GM19395 (cell line): Measurements from ENCODE around the gene VPS41.

Experiments
- ATAC-seq: cut with Tn5 transposase; IDR thresholded peaks from one replicate; pipeline ENCODE4 v1.9.1; 2021; ENCODE audit warnings: mild to moderate bottlenecking, moderate library complexity; ENCODE audit not compliant: unreplicated experiment

The VPS41 gene

GRCh38 chr7:38744746-38745145, 164.2 kb downstream of the VPS41 start:
- no peak for ATAC-seq

DNA sequence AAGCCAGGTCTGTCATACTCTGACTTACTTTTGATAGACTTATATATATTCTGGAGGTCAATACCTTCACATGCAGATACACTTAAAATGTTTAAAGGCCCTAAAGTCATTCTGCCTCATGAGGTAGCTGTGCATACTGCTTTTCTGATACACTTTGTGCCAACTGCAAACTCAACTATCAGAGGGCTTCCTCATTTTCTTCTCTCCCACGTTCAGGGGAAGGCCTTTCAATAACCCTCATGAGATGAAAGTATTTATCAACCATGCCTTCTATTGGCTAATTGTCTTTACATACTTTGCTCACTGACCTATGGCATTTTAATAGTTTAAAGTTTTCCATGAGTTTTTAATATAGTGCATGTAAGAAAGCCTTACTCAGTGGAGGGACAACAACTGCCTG, 165.1 kb downstream of the VPS41 start:
- no peak for ATAC-seq

- no peak for ATAC-seq
Measured at GRCh38 chr7:38740041-38740440, 168.9 kb downstream of the VPS41 start.

DNA sequence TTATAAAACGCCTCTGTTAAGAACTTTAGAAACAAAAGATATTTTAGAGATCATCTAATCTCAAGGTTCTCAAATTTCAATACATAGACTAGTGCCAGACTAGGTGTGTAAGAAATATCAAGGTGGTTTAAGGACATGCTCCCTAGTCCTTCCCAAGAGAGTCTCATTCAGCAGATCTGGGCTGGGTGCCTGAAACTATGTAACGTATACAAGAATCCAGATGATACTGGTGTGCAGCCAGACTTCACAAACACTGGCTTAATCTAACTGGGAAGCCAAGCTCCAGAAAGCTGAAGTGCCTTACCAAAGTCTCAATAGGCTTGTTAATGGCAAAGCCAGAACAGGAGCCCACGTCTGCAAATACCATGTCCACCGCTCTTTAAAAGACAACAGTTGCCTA, 172.9 kb downstream of the VPS41 start:
- ATAC-seq, result no peak

DNA sequence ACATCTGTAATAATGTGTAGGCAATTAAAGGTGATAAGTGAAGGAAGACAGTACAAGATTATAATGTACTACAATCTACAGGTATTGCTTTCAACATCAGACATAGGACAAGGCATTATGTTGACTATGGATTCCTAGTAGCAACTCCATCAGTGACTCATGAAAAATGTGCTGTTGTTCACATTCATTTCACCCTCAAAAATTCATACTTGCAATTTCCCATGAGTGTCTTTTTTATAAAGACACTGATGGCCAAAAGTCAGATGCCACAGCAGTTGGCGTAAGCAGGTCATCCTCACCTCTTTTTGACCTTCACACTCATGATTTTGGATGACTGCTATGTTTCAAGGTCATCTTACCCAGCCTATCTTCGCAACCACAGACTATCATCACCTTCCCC, 177.8 kb downstream of the VPS41 start:
- no peak for ATAC-seq

DNA sequence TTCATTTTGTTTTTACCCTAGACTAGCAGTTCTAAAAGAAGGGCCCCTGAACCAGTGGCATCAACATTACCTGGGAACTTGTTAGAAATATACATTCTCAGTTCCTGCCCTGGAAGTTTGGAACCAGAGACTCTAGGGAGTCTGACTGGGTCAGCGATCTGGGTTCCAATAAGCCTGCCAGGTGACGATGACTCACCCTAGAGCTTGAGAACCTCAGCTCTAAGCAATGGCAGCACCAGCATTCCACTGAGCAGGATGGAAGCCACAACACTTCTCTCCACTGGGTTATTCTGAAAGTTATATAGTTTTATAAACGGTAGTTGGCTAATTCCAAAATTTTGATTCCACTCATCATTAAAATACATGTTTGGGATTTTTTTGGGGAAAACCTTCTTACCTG, 180.8 kb downstream of the VPS41 start:
- ATAC-seq, result no peak

- ATAC-seq, result no peak
Measured at GRCh38 chr7:38727184-38727940, 181.6 kb downstream of the VPS41 start.

- no peak for ATAC-seq
Measured at GRCh38 chr7:38723327-38723726, 185.7 kb downstream of the VPS41 start.

- no peak for ATAC-seq
Measured at GRCh38 chr7:38716397-38716796, 192.6 kb downstream of the VPS41 start.

DNA sequence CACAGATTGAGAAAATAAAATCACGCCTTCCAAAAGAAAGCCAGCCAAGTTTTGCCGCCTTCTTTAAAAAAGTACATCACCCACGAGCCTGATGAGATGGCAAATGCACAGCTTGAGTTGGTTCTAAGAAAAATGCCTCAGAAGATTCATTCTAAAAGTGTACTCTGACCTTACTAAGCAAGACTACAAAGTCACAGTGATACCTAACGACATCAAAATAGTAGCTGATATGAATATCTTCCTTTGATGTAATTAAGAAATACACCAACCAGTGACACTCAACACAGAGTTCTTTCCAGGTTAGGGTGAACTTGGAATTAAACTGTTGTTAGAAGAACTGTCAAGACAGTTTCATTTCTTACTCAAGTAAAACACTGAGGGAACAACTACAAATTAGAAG, 199.9 kb downstream of the VPS41 start:
- ATAC-seq, result no peak

DNA sequence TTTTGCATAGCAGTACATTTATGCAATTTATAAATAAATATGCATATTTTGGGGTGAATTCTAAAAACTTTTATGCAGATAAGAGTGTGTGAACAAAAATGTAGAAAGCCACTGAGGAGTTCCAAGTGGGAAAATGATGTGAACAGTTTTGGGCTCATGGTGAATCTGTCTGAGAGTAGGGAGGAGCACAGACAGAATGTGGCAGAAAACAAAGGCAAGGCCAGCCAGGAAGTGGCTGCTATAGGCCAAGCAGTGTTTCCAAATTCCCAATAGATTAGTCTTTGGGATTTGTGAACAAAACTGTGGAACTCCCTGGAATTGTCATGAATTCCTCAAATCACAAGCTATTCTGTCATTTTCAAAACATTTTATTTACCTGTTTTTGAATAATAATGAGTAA, 204.2 kb downstream of the VPS41 start:
- ATAC-seq, result no peak

DNA sequence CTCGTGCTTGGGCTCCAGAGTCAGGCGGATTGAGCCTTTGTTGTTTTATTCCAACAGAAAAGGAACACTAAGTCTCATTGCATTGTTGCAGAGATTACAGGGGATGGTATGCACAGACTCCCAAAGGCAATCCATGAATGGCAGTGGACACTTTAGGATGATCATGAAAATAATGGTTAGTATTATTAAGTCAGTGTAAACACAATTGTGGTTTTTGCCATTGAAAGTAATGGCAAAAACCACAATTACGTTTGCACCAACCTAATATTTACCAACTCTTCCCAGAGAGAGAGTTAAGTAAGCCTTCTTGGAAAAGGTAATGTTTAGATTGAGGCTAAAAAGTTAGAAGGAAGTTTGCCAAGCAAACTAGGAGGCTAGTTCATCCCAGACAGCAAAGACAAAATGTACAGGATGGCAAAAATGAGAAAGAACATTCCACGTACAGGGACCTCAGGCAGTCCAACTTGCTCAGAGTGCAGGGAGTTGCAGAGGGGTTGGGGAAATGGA, 204.9 kb downstream of the VPS41 start:
- ATAC-seq, result no peak

DNA sequence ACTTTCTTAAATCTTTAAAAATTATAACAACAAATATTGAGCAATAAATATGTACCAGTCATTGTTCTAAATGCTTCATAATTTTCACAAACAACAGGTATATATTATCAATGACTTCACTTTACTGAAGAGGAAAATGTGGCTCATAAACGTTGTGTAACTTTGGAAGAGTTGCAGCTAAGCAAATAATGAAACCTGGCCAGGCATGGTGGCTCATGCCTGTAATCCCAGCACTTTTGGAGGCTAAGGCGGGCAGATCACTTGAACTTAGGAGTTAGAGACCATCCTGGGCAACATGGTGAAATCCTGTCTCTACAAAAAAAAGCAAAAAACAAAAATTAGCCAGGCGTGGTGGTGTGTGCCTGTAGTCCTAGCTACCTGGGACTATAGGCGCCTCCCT, 205.9 kb downstream of the VPS41 start:
- ATAC-seq, result no peak

DNA sequence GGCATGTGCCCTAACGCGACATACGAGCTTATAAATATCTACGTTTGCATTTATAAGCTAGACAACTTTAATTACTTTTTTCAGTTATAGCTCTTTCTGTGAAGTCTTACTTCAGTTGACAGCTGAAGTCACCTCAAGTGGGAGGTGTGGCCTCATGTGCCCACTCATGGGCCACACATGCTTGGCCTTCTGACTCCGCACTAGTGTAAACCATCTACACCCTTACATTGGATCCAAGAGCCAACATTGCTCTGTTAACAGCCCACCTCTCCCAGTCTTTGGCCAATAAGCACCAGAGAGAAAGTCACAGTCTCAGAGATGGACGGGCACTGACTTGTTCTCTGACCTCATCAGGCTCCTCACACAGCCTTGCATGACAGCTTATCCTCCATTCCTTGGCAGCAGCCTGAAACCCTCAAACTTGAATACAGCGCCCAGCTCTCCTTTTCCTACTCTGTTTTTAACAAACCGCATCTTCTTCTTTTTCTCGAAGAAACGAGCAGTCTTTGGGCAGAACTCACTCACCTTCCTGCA, 206.9 kb downstream of the VPS41 start:
- no peak for ATAC-seq

GRCh38 chr7:38700116-38700515, 208.9 kb downstream of the VPS41 start:
- no peak for ATAC-seq

DNA sequence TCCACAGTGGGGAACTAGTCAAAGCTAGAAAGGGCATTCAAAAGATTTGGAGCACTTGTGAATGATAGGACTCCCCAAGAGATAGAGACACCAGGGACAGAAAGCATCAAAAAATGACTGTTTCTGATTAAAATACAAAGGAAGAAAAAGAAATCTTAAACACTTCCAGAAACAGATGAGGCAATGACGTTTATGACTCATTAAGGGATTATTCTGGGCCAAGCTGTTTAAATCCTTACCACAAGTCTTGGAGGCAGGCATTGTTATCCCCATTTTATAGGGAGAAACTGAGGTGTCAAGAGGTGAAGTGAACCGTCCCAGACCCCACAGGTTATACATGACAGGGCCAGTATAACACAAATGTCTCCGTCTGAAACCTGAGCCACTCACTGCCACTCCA, 209.5 kb downstream of the VPS41 start:
- no peak for ATAC-seq

DNA sequence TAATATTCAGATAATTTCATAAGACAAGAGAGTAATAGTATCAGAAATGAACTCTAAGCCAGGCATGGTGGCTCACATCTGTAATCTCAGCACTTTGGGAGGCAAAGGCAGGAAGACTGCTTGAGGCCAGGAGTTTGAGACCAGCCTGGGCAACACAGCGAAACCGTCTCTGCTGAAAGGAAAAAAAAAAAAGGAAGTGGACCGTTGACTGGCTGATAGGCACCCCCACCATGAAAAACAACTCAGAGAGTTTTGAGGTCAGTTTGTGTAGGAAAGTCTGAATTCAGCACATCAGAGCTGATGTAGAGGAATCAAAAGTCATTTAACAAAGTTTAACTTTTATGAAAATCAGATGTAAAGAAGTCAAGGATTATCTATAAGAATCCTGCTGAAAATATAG, 214.7 kb downstream of the VPS41 start:
- peak; percentile 50 for ATAC-seq

- ATAC-seq, result no peak
Measured at GRCh38 chr7:38686888-38687287, 222.1 kb downstream of the VPS41 start.

- no peak for ATAC-seq
Measured at GRCh38 chr7:38685851-38686250, 223.1 kb downstream of the VPS41 start.

DNA sequence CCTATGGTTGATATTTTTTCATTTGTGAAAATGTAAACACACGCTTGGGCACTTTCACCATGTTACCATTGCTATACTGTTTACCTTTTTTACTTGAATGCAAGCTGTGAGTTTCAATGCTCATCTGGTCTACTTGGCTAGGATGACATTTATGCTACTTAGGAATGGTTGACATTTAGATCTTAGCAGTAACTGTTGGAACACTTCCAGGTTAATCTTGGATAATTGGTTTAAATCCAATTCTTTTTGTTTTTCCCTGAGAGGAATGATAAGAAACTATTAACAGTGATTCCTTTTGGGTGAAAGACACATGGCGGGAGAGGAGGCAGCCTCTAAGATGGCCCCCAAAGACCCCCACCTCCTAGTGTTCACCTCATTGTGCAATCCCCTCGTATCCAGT, 226.4 kb downstream of the VPS41 start:
- no peak for ATAC-seq

DNA sequence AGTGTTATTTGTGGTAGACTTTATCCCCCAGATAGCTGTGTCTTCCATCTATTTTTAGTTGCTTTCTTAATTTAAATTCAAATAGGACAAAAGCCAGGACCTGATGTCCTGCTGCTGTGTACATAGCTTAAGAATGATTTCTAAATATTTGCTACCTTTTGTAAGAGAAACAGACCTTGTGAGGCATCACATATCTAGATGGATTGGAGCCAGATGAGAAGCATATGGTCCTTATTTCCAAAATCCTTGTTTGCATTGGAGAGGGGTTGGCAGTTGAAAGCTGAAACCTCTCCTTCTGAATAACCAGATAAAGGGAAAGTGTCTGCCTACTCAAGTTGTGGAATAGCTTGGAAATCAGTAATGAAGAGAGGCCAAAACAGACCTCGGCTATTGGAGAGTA, 227.1 kb downstream of the VPS41 start:
- ATAC-seq, result no peak

- ATAC-seq, result no peak
Measured at GRCh38 chr7:38679419-38679818, 229.6 kb downstream of the VPS41 start.

DNA sequence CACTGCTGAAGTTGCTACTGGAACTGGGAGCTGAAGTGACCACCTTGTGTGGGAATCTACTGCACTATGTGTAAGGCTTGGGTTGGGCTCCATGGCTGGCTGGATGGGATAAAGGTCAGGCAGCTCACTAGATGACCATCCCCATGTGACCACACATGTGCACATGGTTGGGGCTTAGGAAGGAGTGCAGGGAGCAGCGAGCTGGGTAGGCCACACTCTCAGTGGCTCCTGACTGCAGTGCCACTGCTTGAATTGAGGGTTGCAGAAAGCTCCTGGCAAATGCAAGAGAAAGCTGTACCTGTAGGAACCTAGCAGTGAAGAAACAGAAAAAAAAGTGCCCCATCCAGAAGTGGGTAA, 230.3 kb downstream of the VPS41 start:
- no peak for ATAC-seq
